Colon (tissue), 2 donors: ENCODE data around the gene FGFR3.

ENCODE experiments used
- FAIRE-seq: peaks from 2 replicates; lab custom pipeline; 2012; peaks lifted over from hg19 to GRCh38; lab: Jason Lieb, UNC
- donor health status: control.
- donor health status: control.

FGFR3 gene

GRCh38 chr4:1792832-1793495, at the start of gene FGFR3:
Gene FGFR3 (plus strand): TSS chr4:1793293. CDS start chr4:1793935, 642 bp downstream.
- FAIRE-seq, result no peak

- FAIRE-seq, result no peak
Observed at GRCh38 chr4:1743551-1743950, 49.5 kb upstream of the FGFR3 start.

GRCh38 chr4:1743975-1744374, 49.1 kb upstream of the FGFR3 start:
- no peak for FAIRE-seq

GRCh38 chr4:1744552-1744951, 48.5 kb upstream of the FGFR3 start:
- FAIRE-seq, result no peak

GRCh38 chr4:1745165-1745564, 47.9 kb upstream of the FGFR3 start:
- FAIRE-seq, result no peak

- FAIRE-seq, result no peak
Observed at GRCh38 chr4:1745697-1746096, 47.4 kb upstream of the FGFR3 start.

GRCh38 chr4:1746265-1746691, 46.8 kb upstream of the FGFR3 start:
- FAIRE-seq, result no peak

GRCh38 chr4:1746919-1747602, 46.0 kb upstream of the FGFR3 start:
- no peak for FAIRE-seq

- no peak for FAIRE-seq
Observed at GRCh38 chr4:1747603-1747967, 45.5 kb upstream of the FGFR3 start.

- no peak for FAIRE-seq
Observed at GRCh38 chr4:1748465-1748995, 44.6 kb upstream of the FGFR3 start.

GRCh38 chr4:1749370-1749769, 43.7 kb upstream of the FGFR3 start:
- FAIRE-seq, result no peak

- FAIRE-seq, result no peak
Observed at GRCh38 chr4:1749826-1750225, 43.3 kb upstream of the FGFR3 start.

GRCh38 chr4:1750381-1751154, 42.5 kb upstream of the FGFR3 start:
- FAIRE-seq, result no peak

GRCh38 chr4:1751155-1751918, 41.8 kb upstream of the FGFR3 start:
- no peak for FAIRE-seq

GRCh38 chr4:1751919-1752283, 41.2 kb upstream of the FGFR3 start:
- FAIRE-seq, result no peak

GRCh38 chr4:1752284-1753041, 40.6 kb upstream of the FGFR3 start:
- FAIRE-seq, result no peak

- FAIRE-seq, result no peak
Observed at GRCh38 chr4:1753294-1753696, 39.8 kb upstream of the FGFR3 start.

GRCh38 chr4:1753697-1754311, 39.3 kb upstream of the FGFR3 start:
- no peak for FAIRE-seq

- FAIRE-seq, result no peak
Observed at GRCh38 chr4:1754336-1754735, 38.8 kb upstream of the FGFR3 start.

- no peak for FAIRE-seq
Observed at GRCh38 chr4:1755297-1755696, 37.8 kb upstream of the FGFR3 start.

- FAIRE-seq, result no peak
Observed at GRCh38 chr4:1756079-1756478, 37.0 kb upstream of the FGFR3 start.
